ENCODE measurements around the gene UTF1.
"Not testable (repeated sequence)": the region's sequence is repeated elsewhere in the genome, so short reads cannot be mapped to it uniquely, and the experiment has no call there.

UTF1 gene

DNA sequence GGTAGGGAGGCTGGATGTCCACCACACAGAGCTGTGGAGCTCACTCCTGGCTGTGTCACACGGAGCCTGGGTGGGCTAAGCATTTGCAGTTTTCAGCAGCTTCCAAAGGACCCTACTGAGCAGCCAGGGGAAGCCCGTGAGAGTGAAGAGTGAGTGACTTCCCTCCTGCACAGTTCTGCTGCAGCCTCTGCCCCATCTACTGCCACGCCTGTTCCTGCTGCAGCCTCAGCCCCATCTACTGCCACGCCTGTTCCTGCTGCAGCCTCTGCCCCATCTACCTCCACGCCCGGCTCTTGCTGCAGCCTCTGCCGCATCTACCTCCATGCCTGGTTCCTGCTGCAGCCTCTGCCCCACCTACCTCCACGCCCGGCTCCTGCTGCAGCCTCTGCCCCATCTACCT is 34.4 kb downstream of the UTF1 start:
- no peak for DNase-seq (ENCODE audit: insufficient read length)
- no peak for FAIRE-seq
- TF ChIP-seq TAF1 (IDR thresholded peaks at IDR 0.05; ENCODE audit: borderline replicate concordance, low read depth, low read length): no peak
- no peak for TF ChIP-seq POLR2A (IDR thresholded peaks at IDR 0.05; ENCODE audit: low read depth, low read length)
- TF ChIP-seq POLR2AphosphoS5 (IDR thresholded peaks at IDR 0.05; ENCODE audit: low read depth, low read length): no peak

DNA sequence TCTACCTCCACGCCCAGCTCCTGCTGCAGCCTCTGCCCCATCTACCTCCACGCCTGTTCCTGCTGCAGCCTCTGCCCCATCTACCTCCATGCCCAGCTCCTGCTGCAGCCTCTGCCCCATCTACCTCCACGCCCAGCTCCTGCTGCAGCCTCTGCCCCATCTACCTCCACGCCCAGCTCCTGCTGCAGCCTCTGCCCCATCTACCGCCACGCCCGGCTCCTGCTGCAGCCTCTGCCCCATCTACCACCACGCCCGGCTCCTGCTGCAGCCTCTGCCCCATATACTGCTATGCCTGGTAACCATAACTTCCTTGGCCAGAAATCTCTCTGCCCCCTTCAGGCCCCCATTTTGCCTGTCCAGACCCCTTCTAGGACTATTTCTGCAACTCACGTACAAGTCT is 35.0 kb downstream of the UTF1 start:
- not testable (repeated sequence) for DNase-seq (ENCODE audit: insufficient read length); FAIRE-seq

DNA sequence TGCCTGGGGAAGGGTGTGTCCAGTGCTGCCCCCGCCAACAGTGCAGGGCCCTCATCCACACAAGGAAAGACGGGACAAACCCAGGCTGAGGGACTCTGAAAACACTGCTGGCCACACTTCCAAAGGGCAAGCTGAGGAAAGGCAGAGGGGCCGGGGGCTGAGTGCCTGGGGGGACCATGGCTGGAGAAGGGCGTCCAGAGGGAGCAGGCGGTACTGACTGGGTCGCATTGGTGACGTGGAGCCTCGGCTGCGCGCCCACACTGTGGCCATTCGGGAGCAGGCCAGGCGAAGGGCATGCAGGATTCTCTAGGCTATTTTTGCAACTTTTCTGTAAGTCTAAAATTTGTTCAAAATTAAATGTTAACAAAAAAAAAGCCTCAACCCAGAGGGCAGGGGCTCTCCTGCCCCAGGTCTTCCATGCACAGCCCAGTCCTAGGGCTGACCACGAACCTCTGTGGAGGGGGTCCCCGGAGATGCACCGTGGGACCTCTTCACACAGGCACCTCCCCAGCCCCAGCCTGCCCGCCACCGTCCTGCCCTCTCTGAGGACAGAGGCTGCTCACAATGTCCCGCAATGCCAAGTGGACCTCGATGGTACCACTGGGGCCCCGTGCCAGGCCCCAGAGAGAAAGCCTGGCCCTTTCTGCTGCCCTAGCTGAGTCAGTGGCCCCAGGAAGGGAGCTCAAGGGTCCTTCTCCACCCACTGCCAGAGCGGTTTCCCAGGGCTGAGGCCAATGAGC is 36.2 kb downstream of the UTF1 start:
- no peak for DNase-seq (ENCODE audit: insufficient read length)
- FAIRE-seq: no peak
- no peak for TF ChIP-seq POLR2A (IDR thresholded peaks at IDR 0.05; ENCODE audit: low read depth, low read length)
- TF ChIP-seq TAF1 (IDR thresholded peaks at IDR 0.05; ENCODE audit: borderline replicate concordance, low read depth, low read length): no peak
- TF ChIP-seq POLR2AphosphoS5 (IDR thresholded peaks at IDR 0.05; ENCODE audit: low read depth, low read length): no peak

DNA sequence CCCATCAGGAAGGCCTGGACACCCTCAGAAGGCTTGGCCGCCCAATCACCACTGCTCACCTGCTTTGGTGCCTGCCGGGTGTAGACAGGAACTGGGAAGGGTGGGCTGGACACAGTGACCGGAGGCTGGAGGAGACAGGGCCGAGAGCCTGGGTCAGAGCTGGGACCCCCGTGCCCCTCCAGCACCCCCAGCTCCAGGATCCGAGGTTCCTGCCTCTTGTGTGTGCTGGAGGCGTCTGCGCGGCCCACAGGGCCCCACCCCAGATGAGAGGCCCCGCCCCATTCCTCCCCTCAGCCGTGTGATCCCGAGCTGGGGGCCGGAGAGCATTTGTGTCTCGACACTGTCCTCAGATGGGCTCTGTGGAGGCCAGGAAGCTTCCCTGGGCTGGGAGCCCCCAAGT is 37.3 kb downstream of the UTF1 start:
- TF ChIP-seq POLR2A (IDR thresholded peaks at IDR 0.05; ENCODE audit: low read depth, low read length) (no peak), POLR2AphosphoS5 (IDR thresholded peaks at IDR 0.05; ENCODE audit: low read depth, low read length) (no peak), TAF1 (IDR thresholded peaks at IDR 0.05; ENCODE audit: borderline replicate concordance, low read depth, low read length) (no peak)
- no peak for FAIRE-seq
- DNase-seq (ENCODE audit: insufficient read length): no peak

DNA sequence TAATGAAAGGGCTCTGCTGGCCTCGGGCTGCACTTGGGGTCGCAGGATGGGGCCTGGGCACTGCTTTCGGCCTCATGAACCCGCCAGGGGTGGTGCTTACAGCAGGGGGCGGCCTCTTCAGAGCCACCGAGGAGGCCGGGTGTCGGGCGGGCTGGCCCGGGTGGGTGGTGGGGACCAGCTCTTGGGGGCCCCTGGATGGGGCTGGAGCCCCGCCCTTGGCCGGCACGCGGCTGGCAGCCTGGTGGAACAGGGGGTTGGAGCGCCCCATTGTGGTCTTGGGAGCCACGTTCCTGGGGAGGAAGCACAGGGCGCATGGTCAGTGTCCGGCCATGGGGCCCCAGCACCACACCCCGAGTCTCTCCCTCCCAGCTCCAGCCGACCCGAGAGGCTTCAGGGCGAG is 37.8 kb downstream of the UTF1 start:
- no peak for FAIRE-seq
- no peak for DNase-seq (ENCODE audit: insufficient read length)
- TF ChIP-seq TAF1 (IDR thresholded peaks at IDR 0.05; ENCODE audit: borderline replicate concordance, low read depth, low read length) (no peak), POLR2A (IDR thresholded peaks at IDR 0.05; ENCODE audit: low read depth, low read length) (no peak), POLR2AphosphoS5 (IDR thresholded peaks at IDR 0.05; ENCODE audit: low read depth, low read length) (no peak)

DNA sequence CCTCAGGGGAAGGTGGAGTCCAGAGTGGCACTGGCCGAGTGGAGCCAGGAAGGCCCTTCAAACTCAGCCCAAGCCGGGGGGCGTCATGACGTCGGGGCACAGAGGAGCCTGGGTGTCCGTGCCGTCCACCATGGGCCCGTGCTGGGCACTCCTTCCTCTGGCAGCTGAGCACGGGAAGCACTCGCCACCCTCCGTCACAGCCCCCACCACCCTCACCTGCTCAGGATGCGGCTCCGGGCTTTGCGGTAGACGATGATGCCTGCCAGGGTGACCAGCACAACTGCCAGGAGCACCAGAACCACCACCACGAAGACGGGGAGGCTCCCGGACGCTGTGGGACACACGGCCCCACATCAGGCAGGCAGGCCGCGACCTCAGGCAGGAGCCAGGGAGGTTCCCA is 38.5 kb downstream of the UTF1 start:
- DNase-seq (ENCODE audit: insufficient read length) (no peak), FAIRE-seq (no peak)
- TF ChIP-seq POLR2AphosphoS5 (IDR thresholded peaks at IDR 0.05; ENCODE audit: low read depth, low read length): no peak
- TF ChIP-seq TAF1 (IDR thresholded peaks at IDR 0.05; ENCODE audit: borderline replicate concordance, low read depth, low read length): no peak
- no peak for TF ChIP-seq POLR2A (IDR thresholded peaks at IDR 0.05; ENCODE audit: low read depth, low read length)

DNA sequence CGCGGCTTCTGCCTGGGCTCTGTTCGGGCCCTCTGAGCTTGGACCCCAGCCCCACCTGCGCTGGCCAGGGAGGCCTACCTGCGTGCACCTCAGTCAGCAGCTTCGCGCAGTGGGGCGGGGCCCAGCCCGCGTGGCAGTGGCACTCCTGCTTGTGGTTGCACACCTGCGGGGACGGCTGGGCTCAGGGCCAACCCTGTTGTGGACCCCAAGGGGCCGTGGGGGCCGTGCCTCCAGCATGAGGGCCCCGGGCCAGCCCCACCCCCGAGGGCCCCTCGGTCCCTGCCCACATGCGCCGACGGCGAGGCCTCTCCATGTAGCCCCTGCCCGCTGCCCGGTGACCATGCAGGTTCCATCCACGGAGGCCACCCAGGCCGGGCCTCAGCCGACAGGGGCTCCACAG is 39.4 kb downstream of the UTF1 start:
- TF ChIP-seq POLR2AphosphoS5 (IDR thresholded peaks at IDR 0.05; ENCODE audit: low read depth, low read length) (no peak), TAF1 (IDR thresholded peaks at IDR 0.05; ENCODE audit: borderline replicate concordance, low read depth, low read length) (no peak), POLR2A (IDR thresholded peaks at IDR 0.05; ENCODE audit: low read depth, low read length) (no peak)
- DNase-seq (ENCODE audit: insufficient read length) (no peak), FAIRE-seq (no peak)

DNA sequence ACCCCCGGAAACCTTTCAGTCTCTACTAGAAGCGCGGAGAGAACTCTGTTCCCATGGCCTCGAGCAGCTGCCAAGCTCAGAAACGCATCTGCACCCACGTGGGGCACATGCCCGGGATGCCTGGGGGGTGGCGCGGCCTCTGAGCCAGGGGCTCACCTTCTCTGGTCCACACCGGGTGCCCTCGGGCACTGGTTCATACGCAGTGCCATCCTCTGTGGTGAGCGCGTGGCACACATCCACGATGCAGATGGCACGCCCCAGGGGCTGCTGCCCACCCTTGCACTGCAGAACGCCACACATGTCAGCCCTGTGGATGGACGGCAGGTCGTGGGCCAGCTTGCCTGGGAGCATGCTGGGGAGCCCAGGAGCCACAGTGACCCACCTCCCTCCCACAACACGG is 40.2 kb downstream of the UTF1 start:
- DNase-seq (ENCODE audit: insufficient read length): no peak
- TF ChIP-seq POLR2AphosphoS5 (IDR thresholded peaks at IDR 0.05; ENCODE audit: low read depth, low read length) (no peak), TAF1 (IDR thresholded peaks at IDR 0.05; ENCODE audit: borderline replicate concordance, low read depth, low read length) (no peak), POLR2A (IDR thresholded peaks at IDR 0.05; ENCODE audit: low read depth, low read length) (no peak)
- FAIRE-seq: no peak

DNA sequence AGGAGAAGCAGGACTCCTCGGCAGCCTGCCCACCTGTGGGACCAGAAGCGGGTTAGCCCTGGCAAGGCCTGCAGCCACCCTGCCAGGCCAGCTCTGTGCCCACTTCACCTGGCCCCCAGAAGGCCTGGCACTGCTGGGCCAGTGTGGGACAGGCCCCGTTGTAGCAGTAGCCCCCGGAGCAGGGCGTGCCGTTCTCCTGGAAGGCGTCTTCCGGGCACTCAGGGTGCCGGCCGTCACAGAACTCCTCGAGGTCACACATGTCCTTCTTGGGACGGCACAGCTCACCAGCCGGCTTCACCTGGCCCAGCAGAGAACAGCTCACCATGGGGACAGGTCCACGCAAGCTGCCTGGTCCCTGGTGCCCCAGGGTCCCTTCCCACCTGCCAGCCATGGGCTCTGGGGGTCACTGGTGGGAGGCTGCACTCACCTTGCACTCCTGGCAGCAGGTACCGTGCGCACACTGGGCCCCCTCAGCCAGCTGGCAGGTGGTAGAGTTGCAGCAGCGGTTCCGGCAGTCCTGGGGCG is 40.8 kb downstream of the UTF1 start:
- DNase-seq (ENCODE audit: insufficient read length): no peak
- TF ChIP-seq TAF1 (IDR thresholded peaks at IDR 0.05; ENCODE audit: borderline replicate concordance, low read depth, low read length): no peak
- FAIRE-seq: no peak

DNA sequence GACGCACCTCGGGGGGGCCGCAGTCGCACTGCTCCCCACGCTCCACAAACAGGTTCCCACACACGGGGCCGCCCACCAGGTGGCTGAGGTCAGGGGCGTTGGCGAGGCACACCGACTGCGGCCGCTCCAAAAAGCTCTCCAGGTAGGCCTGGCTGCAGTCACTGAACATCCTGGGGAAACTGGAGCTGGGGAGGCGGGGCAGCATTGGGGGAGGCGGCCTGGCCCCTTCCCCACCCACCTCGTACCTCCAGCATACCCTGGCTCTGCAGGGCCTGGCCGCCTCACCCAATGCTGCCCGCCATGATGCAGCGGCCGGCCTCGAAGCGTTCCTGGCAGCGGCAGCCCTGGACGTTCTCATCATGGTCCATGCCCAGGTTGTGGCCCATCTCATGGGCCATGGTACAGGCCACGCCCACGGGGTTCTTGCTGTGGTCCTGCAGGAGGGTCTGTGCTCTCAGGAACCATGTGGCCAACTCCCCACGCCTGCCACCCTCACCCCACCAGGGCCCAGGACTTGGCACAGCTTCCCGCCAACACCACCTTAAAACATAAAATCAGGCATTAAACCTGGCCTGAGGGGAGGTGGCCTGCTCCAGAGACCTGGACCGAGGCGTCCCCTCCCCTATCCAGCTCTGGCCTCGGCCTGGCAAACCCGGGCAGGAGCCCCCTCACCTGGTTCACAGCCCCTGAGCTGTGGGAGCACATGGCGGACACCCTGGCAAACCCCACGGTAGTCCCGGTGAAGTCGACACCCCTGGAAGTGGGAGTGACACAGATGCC is 41.7 kb downstream of the UTF1 start:
- no peak for FAIRE-seq
- no peak for DNase-seq (ENCODE audit: insufficient read length)
- TF ChIP-seq POLR2A (IDR thresholded peaks at IDR 0.05; ENCODE audit: low read depth, low read length): no peak
- TF ChIP-seq TAF1 (IDR thresholded peaks at IDR 0.05; ENCODE audit: borderline replicate concordance, low read depth, low read length): no peak
- no peak for TF ChIP-seq POLR2AphosphoS5 (IDR thresholded peaks at IDR 0.05; ENCODE audit: low read depth, low read length)

DNA sequence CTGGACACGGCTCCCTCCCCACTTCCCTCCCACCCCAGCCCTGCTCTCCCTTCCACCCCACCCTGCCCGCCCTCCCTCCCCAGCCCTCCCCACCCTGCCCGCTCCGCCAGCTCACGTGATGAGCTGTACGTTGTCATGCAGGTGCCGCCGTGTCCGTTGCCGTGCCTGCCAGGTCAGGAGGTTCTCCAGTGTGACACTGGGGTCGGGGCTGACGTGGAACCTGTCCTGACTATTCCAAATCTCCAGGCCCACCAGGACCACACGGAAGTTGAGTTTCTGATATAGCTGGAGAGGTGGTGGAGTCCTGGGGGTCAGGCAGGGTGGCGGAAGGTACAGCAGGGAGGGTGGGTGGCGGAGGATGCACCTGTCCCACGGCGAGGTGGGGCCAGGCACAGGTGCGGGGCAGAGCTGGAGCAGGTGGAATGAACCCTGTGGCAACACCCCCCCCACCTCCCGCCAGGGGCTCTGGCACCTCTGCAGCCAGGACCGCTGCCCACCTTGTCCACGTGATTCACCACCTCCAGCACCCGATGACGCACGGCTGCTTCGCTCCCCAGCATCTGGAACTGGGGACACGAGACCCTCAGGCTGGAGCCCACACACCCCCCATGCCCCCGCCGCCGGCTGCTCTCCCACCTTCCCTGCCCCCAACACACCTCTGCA is 42.4 kb downstream of the UTF1 start:
- no peak for TF ChIP-seq TAF1 (IDR thresholded peaks at IDR 0.05; ENCODE audit: borderline replicate concordance, low read depth, low read length)
- FAIRE-seq: no peak

DNA sequence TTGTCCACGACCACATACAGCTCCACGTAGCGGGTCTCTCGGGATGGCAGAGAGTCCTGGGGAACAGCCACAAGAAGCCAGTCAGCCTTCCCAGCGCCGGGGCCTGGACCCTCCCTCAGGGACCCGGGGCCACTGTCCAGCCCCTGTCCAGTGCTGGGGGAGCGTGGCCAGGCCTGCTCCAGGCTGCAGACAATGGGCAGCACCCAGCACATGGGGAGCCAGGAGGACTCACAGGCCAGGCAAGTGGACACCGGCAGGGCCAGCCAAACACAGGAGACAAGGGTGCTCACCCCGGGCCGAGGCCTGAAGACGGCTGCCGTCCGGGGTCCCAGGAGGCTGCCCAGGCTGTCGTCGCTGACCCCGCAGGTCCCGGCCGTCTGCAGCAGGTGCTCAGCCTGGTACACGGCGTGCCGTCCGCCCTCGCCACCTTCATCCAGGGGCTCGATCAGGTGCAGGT is 43.0 kb downstream of the UTF1 start:
- DNase-seq (ENCODE audit: insufficient read length) (no peak), FAIRE-seq (no peak)
- TF ChIP-seq POLR2A (IDR thresholded peaks at IDR 0.05; ENCODE audit: low read depth, low read length) (no peak), TAF1 (IDR thresholded peaks at IDR 0.05; ENCODE audit: borderline replicate concordance, low read depth, low read length) (no peak), POLR2AphosphoS5 (IDR thresholded peaks at IDR 0.05; ENCODE audit: low read depth, low read length) (no peak)

More for the DNA sequence above, 42.4 kb downstream of the UTF1 start:
- DNase-seq (ENCODE audit: insufficient read length): no peak

Data from GM12892 (cell line).